OCI-LY1 (cell line): ENCODE data around the gene HIP1R.

ENCODE experiments used
- CTCF ChIP-seq: fragments of 200-600 bp; sonication (generic), shearing (Covaris generic); IDR thresholded peaks from 2 replicates; pipeline ENCODE4 v1.5.1; 2017; ENCODE audit warnings: mild to moderate bottlenecking, antibody characterized with exemption, low read length, moderate library complexity, mixed read lengths
- EZH2 ChIP-seq: fragments of 200-600 bp; sonication (generic), shearing (Covaris generic); IDR thresholded peaks from 2 replicates; pipeline ENCODE4 v1.8.0; 2017; ENCODE audit warnings: borderline replicate concordance, mixed run types, mild to moderate bottlenecking, antibody characterized with exemption, low read length, moderate library complexity, mixed read lengths

GRCh38 chr12:122844366-122844971 is 9.2 kb downstream of the HIP1R start:
- no peak for TF ChIP-seq CTCF
- TF ChIP-seq EZH2, result no peak
